ENCODE measurements around the gene ICA1.

GRCh38 chr7:8176370-8177081 is 85.4 kb downstream of the ICA1 start:
- TF ChIP-seq ELK1 (IDR thresholded peaks at IDR 0.05; ENCODE audit: borderline replicate concordance, low read depth, low read length) (no peak), CTCF (conservative IDR thresholded peaks at IDR 0.05; ENCODE audit: low read depth, low read length) (no peak), MAFK (IDR thresholded peaks at IDR 0.05; ENCODE audit: low read depth, low read length) (no peak), POLR2A (IDR thresholded peaks at IDR 0.05; ENCODE audit: low read depth, low read length) (no peak), RAD21 (IDR thresholded peaks at IDR 0.05; ENCODE audit: low read length) (no peak), RFX5 (IDR thresholded peaks at IDR 0.05; ENCODE audit: low read depth, low read length) (no peak), RCOR1 (IDR thresholded peaks at IDR 0.05; ENCODE audit: insufficient replicate concordance, low read length) (no peak), FOS (IDR thresholded peaks at IDR 0.05; ENCODE audit: low read depth, low read length) (no peak), CHD1 (IDR thresholded peaks at IDR 0.05; ENCODE audit: low read depth, low read length) (no peak)
- TF ChIP-seq, protein P1, sequence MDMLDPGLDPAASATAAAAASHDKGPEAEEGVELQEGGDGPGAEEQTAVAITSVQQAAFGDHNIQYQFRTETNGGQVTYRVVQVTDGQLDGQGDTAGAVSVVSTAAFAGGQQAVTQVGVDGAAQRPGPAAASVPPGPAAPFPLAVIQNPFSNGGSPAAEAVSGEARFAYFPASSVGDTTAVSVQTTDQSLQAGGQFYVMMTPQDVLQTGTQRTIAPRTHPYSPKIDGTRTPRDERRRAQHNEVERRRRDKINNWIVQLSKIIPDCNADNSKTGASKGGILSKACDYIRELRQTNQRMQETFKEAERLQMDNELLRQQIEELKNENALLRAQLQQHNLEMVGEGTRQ (IDR thresholded peaks at IDR 0.05; ENCODE audit: low read depth, low read length), result no peak

All from IMR-90 (cell line).